A673 (cell line): Measurements from ENCODE around the gene HOXD3.

Experiments used
- CTCF ChIP-seq: fragments of 300-800, 200-600 bp; sonication (generic); conservative IDR thresholded peaks from 2 replicates; pipeline ENCODE4 v1.5.1; 2017; ENCODE audit warnings: low read depth, mild to moderate bottlenecking, antibody characterized with exemption, low read length, moderate library complexity, mixed read lengths
- EZH2 ChIP-seq: fragments of 200-600 bp; sonication (generic); IDR thresholded peaks from 2 replicates; pipeline ENCODE4 v1.6.1; 2017; ENCODE audit warnings: borderline replicate concordance, low read depth, mild to moderate bottlenecking, mixed read lengths, antibody characterized with exemption, low read length; ENCODE audit not compliant: poor library complexity, severe bottlenecking

GRCh38 chr2:176164611-176165369 is 7.7 kb downstream of the HOXD3 start:
- no peak for TF ChIP-seq CTCF
- TF ChIP-seq EZH2, result no peak
